H9 (cell line): ENCODE data around the gene SSBP2. TPM values are rescaled to one million over a fixed set of nuclear protein-coding genes. Genes with fewer than 3 reads are reported as not detected.

Experiments used
- DNase-seq: peaks from one replicate; pipeline ENCODE4 v3.0.0-alpha.2; 2017
- H2AFZ ChIP-seq: one replicate; pipeline ENCODE4 v1.6.1; 2013; ENCODE audit warnings: mild to moderate bottlenecking, low read length, control low read depth, moderate library complexity
- H2AK5ac ChIP-seq: 2 replicates; pipeline ENCODE4 v1.6.1; 2013; ENCODE audit warnings: low read length, control low read depth, mixed read lengths; ENCODE audit not compliant: insufficient read length
- H2BK120ac ChIP-seq: one replicate; pipeline ENCODE4 v1.6.1; 2013; ENCODE audit warnings: low read depth, mild to moderate bottlenecking, low read length, control low read depth, inconsistent platforms; ENCODE audit not compliant: poor library complexity, severe bottlenecking
- H2BK12ac ChIP-seq: 2 replicates; pipeline ENCODE4 v1.6.1; 2013; ENCODE audit warnings: low read length, control low read depth, mixed read lengths, low read depth; ENCODE audit not compliant: insufficient read length
- H2BK15ac ChIP-seq: 2 replicates; pipeline ENCODE4 v1.6.1; 2013; ENCODE audit warnings: low read depth, low read length, control low read depth
- H2BK20ac ChIP-seq: one replicate; pipeline ENCODE4 v1.6.1; 2013; ENCODE audit warnings: low read depth, mild to moderate bottlenecking, low read length, control low read depth, inconsistent platforms; ENCODE audit not compliant: poor library complexity, severe bottlenecking
- H2BK5ac ChIP-seq: 2 replicates; pipeline ENCODE4 v1.6.1; 2013; ENCODE audit warnings: low read length, control low read depth, mixed read lengths; ENCODE audit not compliant: insufficient read length
- H3K14ac ChIP-seq: 2 replicates; pipeline ENCODE4 v1.6.1; 2013; ENCODE audit warnings: low read length, control low read depth; ENCODE audit not compliant: insufficient read depth
- H3K18ac ChIP-seq: 2 replicates; pipeline ENCODE4 v1.6.1; 2013; ENCODE audit warnings: low read depth, mild to moderate bottlenecking, mixed read lengths, low read length, control low read depth; ENCODE audit not compliant: insufficient read length
- H3K23ac ChIP-seq: 2 replicates; pipeline ENCODE4 v1.6.1; 2013; ENCODE audit warnings: low read length, control low read depth, mixed read lengths, low read depth; ENCODE audit not compliant: insufficient read length
- H3K23me2 ChIP-seq: 2 replicates; pipeline ENCODE4 v1.6.1; 2013; ENCODE audit warnings: low read depth, mild to moderate bottlenecking, mixed read lengths, low read length, control low read depth; ENCODE audit not compliant: insufficient read length, poor library complexity, severe bottlenecking
- H3K27ac ChIP-seq: 2 replicates; pipeline ENCODE4 v1.5.1; 2013; ENCODE audit warnings: low read length, control low read depth, mixed read lengths, low read depth; ENCODE audit not compliant: insufficient read length
- H3K27me3 ChIP-seq: 2 replicates; pipeline ENCODE4 v1.6.1; 2013; ENCODE audit warnings: low read length, control low read depth, inconsistent platforms; ENCODE audit not compliant: insufficient read depth
- H3K4ac ChIP-seq: 2 replicates; pipeline ENCODE4 v1.6.1; 2013; ENCODE audit warnings: low read depth, mild to moderate bottlenecking, control low read depth, inconsistent platforms, low read length, moderate library complexity
- H3K4me1 ChIP-seq: 2 replicates; pipeline ENCODE4 v1.6.1; 2013; ENCODE audit warnings: low read length, control low read depth, inconsistent platforms; ENCODE audit not compliant: insufficient read depth
- H3K4me2 ChIP-seq: 2 replicates; pipeline ENCODE4 v1.6.1; 2013; ENCODE audit warnings: low read length, control low read depth, mixed read lengths; ENCODE audit not compliant: insufficient read length, insufficient read depth
- H3K56ac ChIP-seq: 2 replicates; pipeline ENCODE4 v1.6.1; 2013; ENCODE audit warnings: low read depth, mild to moderate bottlenecking, mixed read lengths, low read length, control low read depth; ENCODE audit not compliant: insufficient read length
- H3K79me1 ChIP-seq: 2 replicates; pipeline ENCODE4 v1.6.1; 2013; ENCODE audit warnings: low read depth, mild to moderate bottlenecking, moderate library complexity, low read length, control low read depth, inconsistent platforms; ENCODE audit not compliant: insufficient read depth, poor library complexity, severe bottlenecking
- H3K79me2 ChIP-seq: 2 replicates; pipeline ENCODE4 v1.6.1; 2013; ENCODE audit warnings: low read length, control low read depth, inconsistent platforms; ENCODE audit not compliant: insufficient read depth
- H3K9ac ChIP-seq: 2 replicates; pipeline ENCODE4 v1.6.1; 2013; ENCODE audit warnings: low read length, control low read depth, mixed read lengths; ENCODE audit not compliant: insufficient read length; ENCODE audit errors: extremely low read depth
- H3K9me3 ChIP-seq: one replicate; pipeline ENCODE4 v1.6.1; 2013; ENCODE audit warnings: low read depth, low read length, inconsistent platforms; ENCODE audit not compliant: control insufficient read depth
- H3T11ph ChIP-seq: one replicate; pipeline ENCODE4 v1.6.1; 2013; ENCODE audit warnings: mild to moderate bottlenecking, low read length, control low read depth, inconsistent platforms
- H4K20me1 ChIP-seq: one replicate; pipeline ENCODE4 v1.6.1; 2013; ENCODE audit not compliant: control insufficient read depth, insufficient read length, insufficient read depth
- H4K5ac ChIP-seq: 2 replicates; pipeline ENCODE4 v1.6.1; 2013; ENCODE audit warnings: low read depth, mild to moderate bottlenecking, mixed read lengths, low read length, control low read depth; ENCODE audit not compliant: insufficient read length
- H4K8ac ChIP-seq: replicated peaks from 2 replicates; pipeline ENCODE4 v1.6.1; 2013; ENCODE audit warnings: low read length, control low read depth, mixed read lengths, low read depth; ENCODE audit not compliant: insufficient read length
- H4K91ac ChIP-seq: 2 replicates; pipeline ENCODE4 v1.6.1; 2013; ENCODE audit warnings: low read depth, mild to moderate bottlenecking, moderate library complexity, mixed read lengths, low read length, control low read depth; ENCODE audit not compliant: insufficient read length
- H3K27ac Mint-ChIP-seq, 3 experiments: 2 replicates in 2 of 3; 3 replicates in 1 of 3; pipeline ENCODE4 v1.8.0; 2020 to 2021; ENCODE audit warnings: mixed read lengths in 3 of 3, mild to moderate bottlenecking in 1 of 3, moderate library complexity in 1 of 3
- H3K27me3 Mint-ChIP-seq: 2 replicates; pipeline ENCODE4 v1.8.0; 2021; ENCODE audit warnings: low read depth, mild to moderate bottlenecking, moderate library complexity, mixed read lengths
- H3K36me3 Mint-ChIP-seq, 3 experiments: 2 replicates in 2 of 3; 3 replicates in 1 of 3; pipeline ENCODE4 v1.8.0; 2020 to 2021; ENCODE audit warnings: low read depth in 3 of 3, mixed read lengths in 3 of 3; ENCODE audit not compliant: insufficient read depth in 1 of 3
- H3K4me1 Mint-ChIP-seq, 2 experiments: 2 replicates each; pipeline ENCODE4 v1.8.0; 2020; ENCODE audit warnings: mixed read lengths in 2 of 2
- H3K4me3 Mint-ChIP-seq, 2 experiments: 2 replicates in 1 of 2; 3 replicates in 1 of 2; pipeline ENCODE4 v1.8.0; 2020 to 2021; ENCODE audit warnings: mild to moderate bottlenecking in 2 of 2, mixed read lengths in 2 of 2, moderate library complexity in 1 of 2
- H3K9me3 Mint-ChIP-seq, 2 experiments: 2 replicates in 1 of 2; 3 replicates in 1 of 2; pipeline ENCODE4 v1.8.0; 2020; ENCODE audit warnings: mild to moderate bottlenecking in 2 of 2, mixed read lengths in 2 of 2, moderate library complexity in 1 of 2
- WGBS: extraction: QIAGEN DNeasy Blood & Tissue Kit; methylation state at CpG from one replicate; pipeline ENCODE4 v1.1.7; 2013; ENCODE audit warnings: missing lambda C conversion rate, low lambda C conversion rate, mixed read lengths; ENCODE audit not compliant: insufficient read length; ENCODE audit errors: extremely low coverage; 5-methylcytosine and 5-hydroxymethylcytosine counted together
- total RNA-seq: library from RNA; stranded (reverse); gene quantifications from 2 replicates; pipeline ENCODE4 v1.2.1, GENCODE V29; 2021
- TF ChIP-seq, protein P1 (sequence below): fragments of 200-600 bp; sonication (generic); conservative IDR thresholded peaks from 3 replicates; pipeline ENCODE4 v1.8.0; 2021; ENCODE audit warnings: antibody characterized with exemption, mild to moderate bottlenecking

Gene SSBP2
- total RNA-seq, 1 experiment from 2014 or later: 35.6 TPM

DNA sequence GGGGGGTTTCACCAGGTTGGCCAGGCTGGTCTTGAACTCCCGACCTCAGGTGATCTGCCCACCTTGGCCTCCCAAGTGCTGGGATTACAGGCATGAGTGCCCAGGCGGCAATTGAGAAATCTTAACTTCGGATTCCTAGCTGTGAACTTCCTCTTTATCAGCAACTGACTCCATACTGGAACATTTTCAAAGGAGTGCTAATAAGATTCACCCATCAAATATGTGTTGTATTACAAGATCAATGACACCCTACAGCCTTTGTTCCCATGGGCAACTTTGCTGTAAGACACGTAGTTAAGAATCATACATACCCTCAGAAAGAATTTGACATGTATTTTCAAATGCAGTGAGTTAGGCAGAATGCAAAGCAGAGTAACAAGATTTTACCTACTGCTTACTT, 333.8 kb downstream of the SSBP2 start:
- H2AK5ac ChIP-seq: no peak overlapping the region
- no peak overlapping the region for H4K5ac ChIP-seq
- no peak overlapping the region for H3T11ph ChIP-seq
- H2BK20ac ChIP-seq: no peak overlapping the region
- no peak overlapping the region for H3K18ac ChIP-seq
- no peaks in the 10 kb centered on the region for H3K79me2 ChIP-seq
- no peak overlapping the region for H2BK12ac ChIP-seq
- no peak overlapping the region for H2BK15ac ChIP-seq
- DNase-seq: no peak
- H3K14ac ChIP-seq: no peak overlapping the region
- WGBS: no CpG with 5 or more reads among the region's 4 CpGs
- H3K9me3 ChIP-seq: no peaks in the 10 kb centered on the region
- no peaks in the 10 kb centered on the region for H3K79me1 ChIP-seq
- Mint-ChIP-seq H3K9me3 (no peaks in the 10 kb centered on the region), H3K27ac (no peak overlapping the region), H3K4me1 (peaks cover 0 to 2% of the 10 kb centered on the region in 2 experiments; a peak in 1 of 4 replicates), H3K4me3 (no peak overlapping the region), H3K27me3 (no peaks in the 10 kb centered on the region), H3K36me3 (no peaks in the 10 kb centered on the region)
- H4K8ac ChIP-seq: no peak overlapping the region
- H4K20me1 ChIP-seq: no peaks in the 10 kb centered on the region
- no peak overlapping the region for H2BK120ac ChIP-seq
- H2BK5ac ChIP-seq: no peak overlapping the region
- no peak overlapping the region for H3K56ac ChIP-seq
- no peaks in the 10 kb centered on the region for H3K27me3 ChIP-seq
- H3K23me2 ChIP-seq: no peaks in the 10 kb centered on the region
- H3K4me1 ChIP-seq: no peaks in the 10 kb centered on the region
- H3K4me2 ChIP-seq: no peak overlapping the region
- no peak overlapping the region for H3K27ac ChIP-seq
- H3K23ac ChIP-seq: no peak overlapping the region
- TF ChIP-seq, protein P1, sequence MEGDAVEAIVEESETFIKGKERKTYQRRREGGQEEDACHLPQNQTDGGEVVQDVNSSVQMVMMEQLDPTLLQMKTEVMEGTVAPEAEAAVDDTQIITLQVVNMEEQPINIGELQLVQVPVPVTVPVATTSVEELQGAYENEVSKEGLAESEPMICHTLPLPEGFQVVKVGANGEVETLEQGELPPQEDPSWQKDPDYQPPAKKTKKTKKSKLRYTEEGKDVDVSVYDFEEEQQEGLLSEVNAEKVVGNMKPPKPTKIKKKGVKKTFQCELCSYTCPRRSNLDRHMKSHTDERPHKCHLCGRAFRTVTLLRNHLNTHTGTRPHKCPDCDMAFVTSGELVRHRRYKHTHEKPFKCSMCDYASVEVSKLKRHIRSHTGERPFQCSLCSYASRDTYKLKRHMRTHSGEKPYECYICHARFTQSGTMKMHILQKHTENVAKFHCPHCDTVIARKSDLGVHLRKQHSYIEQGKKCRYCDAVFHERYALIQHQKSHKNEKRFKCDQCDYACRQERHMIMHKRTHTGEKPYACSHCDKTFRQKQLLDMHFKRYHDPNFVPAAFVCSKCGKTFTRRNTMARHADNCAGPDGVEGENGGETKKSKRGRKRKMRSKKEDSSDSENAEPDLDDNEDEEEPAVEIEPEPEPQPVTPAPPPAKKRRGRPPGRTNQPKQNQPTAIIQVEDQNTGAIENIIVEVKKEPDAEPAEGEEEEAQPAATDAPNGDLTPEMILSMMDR: no peak
- no peak overlapping the region for H2AFZ ChIP-seq
- no peak overlapping the region for H3K9ac ChIP-seq
- no peak overlapping the region for H4K91ac ChIP-seq
- no peak overlapping the region for H3K4ac ChIP-seq
